Measurements from ENCODE around the gene DENND2A. TPM values are rescaled to one million over a fixed set of nuclear protein-coding genes. Genes with fewer than 3 reads are reported as not detected.

Gene DENND2A
- polyA plus RNA-seq, 2 of the 4 experiments (the other 2 are of a cell fraction): 0.37 to 0.63 TPM

GRCh38 chr7:140650367-140650766, 9.8 kb upstream of the DENND2A start (continued):
- no peak for TF ChIP-seq KDM5A (IDR thresholded peaks at IDR 0.05)

- ATAC-seq (no peak), DNase-seq (ENCODE audit: low read depth in 1 of 2, low spot score in 1 of 2) (no peak), FAIRE-seq (no peak)
- 63% methylated on average over 6 of the region's 6 CpGs for WGBS (ENCODE audit: missing lambda C conversion rate)
- ChIA-PET CTCF (interaction anchor here (1.3 to 14.5 kb wide), 5 partner anchors 43 to 178 kb away, joined by 3 to 493 read pairs (median 6); partner anchors contain the start of gene MKRN1), POLR2A (interaction anchor here (0.6 kb wide), 1 partner anchor 129 kb away, joined by 3 read pairs; no protein-coding TSS in a partner anchor)
- TF ChIP-seq HMGXB4 (CRISPR knock-in tag; IDR thresholded peaks at IDR 0.05; ENCODE audit: borderline replicate concordance) (no peak), ZFP36 (IDR thresholded peaks at IDR 0.05; ENCODE audit: borderline replicate concordance, partially characterized antibody) (no peak), PBX3 (IDR thresholded peaks at IDR 0.05) (no peak), USF2 (IDR thresholded peaks at IDR 0.05) (no peak), JUN (IDR thresholded peaks at IDR 0.05) (no peak), EHMT2 (IDR thresholded peaks at IDR 0.05; ENCODE audit: low read depth) (no peak), HDAC2 (IDR thresholded peaks at IDR 0.05) (no peak), NR3C1 (IDR thresholded peaks at IDR 0.05) (no peak), E2F6 (IDR thresholded peaks at IDR 0.05; ENCODE audit: borderline replicate concordance, low read depth) (no peak), FOXS1 (CRISPR knock-in tag; IDR thresholded peaks at IDR 0.05) (no peak)
- Histone ChIP-seq H3K4me3 (no peak overlapping the region), H3K27ac (peak overlapping the region in 1 of 2 experiments; percentile 46; a peak in 2 of 6 replicates), H3K4me1 (peaks cover 11% of the 10 kb centered on the region; the same call in 1 of the 3 replicates), H3K9me3 (no peaks in the 10 kb centered on the region), H3K4me2 (no peak overlapping the region)
Observed at GRCh38 chr7:140649556-140650205, 9.1 kb upstream of the DENND2A start.

- POLR2A ChIA-PET: interaction anchor here (1.0 kb wide), 1 partner anchor 368 kb away, joined by 3 read pairs; the partner anchor contains the start of gene MRPS33
- peak; percentile 97 to 99 for ATAC-seq
- TF ChIP-seq SMC3 (IDR thresholded peaks at IDR 0.05): peak; percentile 63; the same call in 2 of the 3 replicates
- TF ChIP-seq USF2 (IDR thresholded peaks at IDR 0.05): no peak
- TF ChIP-seq CTCF (IDR thresholded peaks at IDR 0.05): peak; percentile 62
- TF ChIP-seq FOSL2 (IDR thresholded peaks at IDR 0.05): no peak
- TF ChIP-seq FOSL2 (CRISPR knock-in tag; IDR thresholded peaks at IDR 0.05): no peak
- no peak for TF ChIP-seq ZSCAN20 (CRISPR knock-in tag; IDR thresholded peaks at IDR 0.05)
- TF ChIP-seq BCL3 (IDR thresholded peaks at IDR 0.05): no peak
- peak; percentile 53 for TF ChIP-seq MAX (IDR thresholded peaks at IDR 0.05)
- TF ChIP-seq POLR2AphosphoS2 (conservative IDR thresholded peaks at IDR 0.05; ENCODE audit: low read length): no peak
- no peak for TF ChIP-seq EHMT2 (IDR thresholded peaks at IDR 0.05; ENCODE audit: low read depth)
- TF ChIP-seq FOSB (CRISPR knock-in tag; IDR thresholded peaks at IDR 0.05): no peak
- peak; percentile 57 to 60; a peak in 4 of 5 replicates for TF ChIP-seq RAD21 (conservative IDR thresholded peaks at IDR 0.05 in 1 of 2, IDR thresholded peaks at IDR 0.05 in 1 of 2)
- TF ChIP-seq NR3C1 (IDR thresholded peaks at IDR 0.05): no peak
Observed at GRCh38 chr7:140646931-140647647, 6.5 kb upstream of the DENND2A start.

More at GRCh38 chr7:140646931-140647647, 6.5 kb upstream of the DENND2A start:
- peaks cover 11% of the 10 kb centered on the region; the same call in 1 of the 3 replicates for H3K4me1 ChIP-seq
- no peaks in the 10 kb centered on the region for H3K9me3 ChIP-seq
- no peak for FAIRE-seq
- no peak overlapping the region for H3K4me3 ChIP-seq
- H3K4me2 ChIP-seq: 0 out of 3 replicates have a peak overlapping the region, but pooled peaks have one; percentile 3
- 21% methylated on average over 8 of the region's 8 CpGs for WGBS (ENCODE audit: missing lambda C conversion rate)
- CTCF ChIA-PET: interaction anchor here (0.6 to 14.5 kb wide), 19 partner anchors 9 to 195 kb away, joined by 3 to 493 read pairs (median 4); partner anchors contain the start of gene MKRN1
- H3K27ac ChIP-seq: peak overlapping the region in 1 of 2 experiments; percentile 62; a peak in 2 of 6 replicates
- DNase-seq (ENCODE audit: low read depth in 1 of 2, low spot score in 1 of 2): peak; percentile 74 to 97

Measured in A549 (cell line).